ENCODE measurements around the gene ROBO4. TPM values are rescaled to one million over a fixed set of nuclear protein-coding genes. Genes with fewer than 3 reads are reported as not detected.
A peak's percentile ranks its signal among the peaks of the same experiment; 100 is the strongest.

ROBO4 gene
- total and polyA plus RNA-seq, 4 donors: 27.3 to 52.1 (median 41.9) TPM

GRCh38 chr11:124920356-124920755 is 22.7 kb upstream of the ROBO4 start:
- Histone ChIP-seq H3K9me3 (ENCODE audit: control insufficient read depth in 4 of 4, insufficient read depth in 3 of 4, low read length in 3 of 4) (peaks cover 0 to 2% (median 0%) of the 10 kb centered on the region in 4 donors), H3K27ac (ENCODE audit: low read depth in 1 of 2, low read length in 1 of 2) (peak overlapping the region; percentile 55 to 70), H3K4me3 (no peak overlapping the region), H3K27me3 (ENCODE audit: control insufficient read depth in 3 of 3, insufficient read depth in 3 of 3, low read length in 2 of 3) (no peaks in the 10 kb centered on the region), H3K9ac (ENCODE audit: insufficient read depth in 1 of 2, low read length in 2 of 2) (no peak overlapping the region), H3K36me3 (ENCODE audit: control insufficient read depth in 4 of 4, insufficient read depth in 4 of 4, low read length in 4 of 4) (no peaks in the 10 kb centered on the region), H3K4me1 (ENCODE audit: control insufficient read depth in 5 of 5, insufficient read depth in 5 of 5, low read length in 5 of 5) (peaks cover 0 to 21% (median 13%) of the 10 kb centered on the region in 5 donors)
- no peak for DNase-seq
- TF ChIP-seq CTCF (IDR thresholded peaks at IDR 0.05; ENCODE audit: control extremely low read depth, extremely low read depth): no peak
- no peak for ATAC-seq (ENCODE audit: insufficient read depth, low FRiP score)
- 92 to 95% methylated on average over 5 of the region's 5 CpGs for WGBS, 2 donors

- no peak for ATAC-seq (ENCODE audit: insufficient read depth, low FRiP score)
- Histone ChIP-seq H3K36me3 (ENCODE audit: control insufficient read depth in 4 of 4, insufficient read depth in 4 of 4, low read length in 4 of 4) (no peaks in the 10 kb centered on the region), H3K27me3 (ENCODE audit: control insufficient read depth in 3 of 3, insufficient read depth in 3 of 3, low read length in 2 of 3) (no peaks in the 10 kb centered on the region), H3K4me1 (ENCODE audit: control insufficient read depth in 5 of 5, insufficient read depth in 5 of 5, low read length in 5 of 5) (peaks cover 0 to 21% (median 13%) of the 10 kb centered on the region in 5 donors), H3K4me3 (no peak overlapping the region), H3K9me3 (ENCODE audit: control insufficient read depth in 4 of 4, insufficient read depth in 3 of 4, low read length in 3 of 4) (peaks cover 0 to 2% (median 0%) of the 10 kb centered on the region in 4 donors), H3K27ac (ENCODE audit: low read depth in 1 of 2, low read length in 1 of 2) (no peak overlapping the region), H3K9ac (ENCODE audit: insufficient read depth in 1 of 2, low read length in 2 of 2) (no peak overlapping the region)
- no peak for TF ChIP-seq CTCF (IDR thresholded peaks at IDR 0.05; ENCODE audit: control extremely low read depth, extremely low read depth)
- 96 to 98% methylated on average over 2 of the region's 2 CpGs for WGBS, 2 donors
- no peak for DNase-seq
Measured at GRCh38 chr11:124919898-124920297, 22.2 kb upstream of the ROBO4 start.

- no peak for TF ChIP-seq CTCF (IDR thresholded peaks at IDR 0.05; ENCODE audit: control extremely low read depth, extremely low read depth)
- DNase-seq (no peak), ATAC-seq (ENCODE audit: insufficient read depth, low FRiP score) (no peak)
- Histone ChIP-seq H3K27ac (ENCODE audit: low read depth in 1 of 2, low read length in 1 of 2) (no peak within 1 kb of the TSS), H3K9ac (ENCODE audit: insufficient read depth in 1 of 2, low read length in 2 of 2) (no peak within 1 kb of the TSS), H3K36me3 (ENCODE audit: control insufficient read depth in 4 of 4, insufficient read depth in 4 of 4, low read length in 4 of 4) (no peaks in the 10 kb centered on the region), H3K4me1 (ENCODE audit: control insufficient read depth in 5 of 5, insufficient read depth in 5 of 5, low read length in 5 of 5) (peaks cover 0 to 21% (median 13%) of the 10 kb centered on the region in 5 donors), H3K4me3 (no peak within 1 kb of the TSS), H3K27me3 (ENCODE audit: control insufficient read depth in 3 of 3, insufficient read depth in 3 of 3, low read length in 2 of 3) (no peaks in the 10 kb centered on the region), H3K9me3 (ENCODE audit: control insufficient read depth in 4 of 4, insufficient read depth in 3 of 4, low read length in 3 of 4) (peaks cover 0 to 2% (median 0%) of the 10 kb centered on the region in 4 donors)
- 66 to 92% methylated on average over 3 of the region's 3 CpGs for WGBS, 2 donors
Measured at GRCh38 chr11:124918950-124919349, 21.3 kb upstream of the ROBO4 start, which contains the start of gene HEPN1. Gene HEPN1, plus strand, starts transcription at chr11:124919250.

- WGBS, 2 donors: 76 to 78% methylated on average over 6 of the region's 6 CpGs
- Histone ChIP-seq H3K36me3 (ENCODE audit: control insufficient read depth in 4 of 4, insufficient read depth in 4 of 4, low read length in 4 of 4) (no peaks in the 10 kb centered on the region), H3K27me3 (ENCODE audit: control insufficient read depth in 3 of 3, insufficient read depth in 3 of 3, low read length in 2 of 3) (no peaks in the 10 kb centered on the region), H3K9ac (ENCODE audit: insufficient read depth in 1 of 2, low read length in 2 of 2) (no peak overlapping the region), H3K4me3 (no peak overlapping the region), H3K27ac (ENCODE audit: low read depth in 1 of 2, low read length in 1 of 2) (peak overlapping the region in 1 of 2 donors; percentile 70), H3K4me1 (ENCODE audit: control insufficient read depth in 5 of 5, insufficient read depth in 5 of 5, low read length in 5 of 5) (peaks cover 0 to 21% (median 13%) of the 10 kb centered on the region in 5 donors), H3K9me3 (ENCODE audit: control insufficient read depth in 4 of 4, insufficient read depth in 3 of 4, low read length in 3 of 4) (peaks cover 0 to 2% (median 0%) of the 10 kb centered on the region in 4 donors)
- TF ChIP-seq CTCF (IDR thresholded peaks at IDR 0.05; ENCODE audit: control extremely low read depth, extremely low read depth): no peak
- DNase-seq: peak; percentile 81 to 92 (median 86)
- no peak for ATAC-seq (ENCODE audit: insufficient read depth, low FRiP score)
Measured at GRCh38 chr11:124917115-124917637, 19.5 kb upstream of the ROBO4 start.

Data from lung (tissue), 12 donors.